Spleen (tissue), 11 donors: ENCODE results near the gene WSCD1. TPM values are rescaled to one million over a fixed set of nuclear protein-coding genes. Genes with fewer than 3 reads are reported as not detected.

Source experiments
- DNase-seq: peaks from one replicate; pipeline ENCODE4 v3.0.0-alpha.2; 2020
- H3K27ac ChIP-seq, 8 donors: fragments of 200-600 bp; sonication (generic) in 7 of 8; 1 replicate in 4 of 8; 2 replicates in 4 of 8; pipeline versions ENCODE4 v1.5.0 to v1.8.0; 2016 to 2021; ENCODE audit warnings: inconsistent platforms in 4 of 8, mild to moderate bottlenecking in 4 of 8, moderate library complexity in 1 of 8
- H3K27me3 ChIP-seq, 7 donors: fragments of 200-600 bp; sonication (generic) in 6 of 7; replicated peaks in 1 of 7; 1 replicate in 4 of 7; 2 replicates in 3 of 7; pipeline versions ENCODE4 v1.5.0 to v1.8.0; 2016 to 2021; ENCODE audit warnings: inconsistent platforms in 3 of 7, mild to moderate bottlenecking in 1 of 7
- H3K36me3 ChIP-seq, 6 donors: fragments of 200-600 bp; sonication (generic) in 5 of 6; 1 replicate in 4 of 6; 2 replicates in 2 of 6; pipeline versions ENCODE4 v1.5.0 to v1.8.0; 2016 to 2021; ENCODE audit warnings: inconsistent platforms in 2 of 6
- H3K4me1 ChIP-seq, 6 donors: fragments of 200-600 bp; sonication (generic) in 5 of 6; 1 replicate in 3 of 6; 2 replicates in 3 of 6; pipeline versions ENCODE4 v1.5.0 to v1.8.0; 2016 to 2021; ENCODE audit warnings: inconsistent platforms in 3 of 6
- H3K4me3 ChIP-seq, 8 donors: fragments of 200-600 bp; sonication (generic) in 7 of 8; 1 replicate in 4 of 8; 2 replicates in 4 of 8; pipeline versions ENCODE4 v1.5.0 to v1.8.0; 2016 to 2021; ENCODE audit warnings: inconsistent platforms in 4 of 8, mild to moderate bottlenecking in 4 of 8, moderate library complexity in 2 of 8
- H3K9me3 ChIP-seq, 8 donors: fragments of 200-600 bp; sonication (generic) in 7 of 8; 1 replicate in 4 of 8; 2 replicates in 4 of 8; pipeline versions ENCODE4 v1.5.0 to v1.8.0; 2016 to 2021; ENCODE audit warnings: inconsistent platforms in 4 of 8
- POLR2A ChIP-seq, 3 donors: fragments of 450-650 bp; IDR thresholded peaks; one replicate each; pipeline ENCODE4 v1.5.1; 2017; ENCODE audit warnings: antibody characterized with exemption in 3 of 3, mild to moderate bottlenecking in 1 of 3
- POLR2AphosphoS5 ChIP-seq, 3 donors: sonication (generic); formaldehyde crosslinking; IDR thresholded peaks; one replicate each; pipeline ENCODE4 v1.5.1; 2017; ENCODE audit warnings: antibody characterized with exemption in 3 of 3
- WGBS, 5 donors: extraction: QIAGEN DNeasy Blood & Tissue Kit in 3 of 5; methylation state at CpG; one replicate each; pipeline versions ENCODE4 v1.1.5 to v1.1.7; 2013 to 2018; 5-methylcytosine and 5-hydroxymethylcytosine counted together
- intact Hi-C: fragments of 100-400 bp; cut with DNase I; formaldehyde crosslinking; loops from one replicate; pipeline ENCODE4 v1.15.0; 2023; ENCODE audit warnings: low total_unique reads
- polyA plus RNA-seq, 3 donors: library from polyadenylated mRNA; stranded (reverse); fragments of 200-250 nt; gene quantifications; one replicate each; pipeline ENCODE4 v1.2.1, GENCODE V29; 2013
- total RNA-seq, 7 donors: library from RNA; depleted of rRNA in 3 of 7; stranded (reverse); fragments of >200 nt in 3 of 7; fragmentation: NEBNext Ultra II Directional in 4 of 7; extraction: Animal tissue kit (Norgen Biotek cat#: 25700) in 4 of 7; gene quantifications; one replicate each; pipeline versions ENCODE4 v1.1.0 to v1.2.1, GENCODE V29; 2016 to 2021
- TF ChIP-seq, protein P1 (sequence below), 11 experiments: fragments of 200-600 bp in 7 of 11; fragments of 450-650 bp in 4 of 11; sonication (generic) in 4 of 11; IDR thresholded peaks in 8 of 11; conservative IDR thresholded peaks in 3 of 11; 1 replicate in 7 of 11; 2 replicates in 4 of 11; pipeline versions ENCODE4 v1.4.0 to v1.8.0; 2016 to 2021; ENCODE audit warnings: antibody characterized with exemption in 11 of 11, inconsistent platforms in 4 of 11, mild to moderate bottlenecking in 1 of 11
- donor health status: healthy with polysubstance abuse.
- donor health status: DM: no; HTN: no; CAD: no; lungs with moderate emphysema.
- donor health status: DM: no; HTN: no; CAD: no.
- donor health status: Bipolar disorder and iron deficiency.
- donor health status: healthy.
- donor health status: DM: no; HTN: no; CAD: no.
- donor health status: DM: yes; HTN: yes; CAD: no.

WSCD1 gene
- total and polyA plus RNA-seq, 10 donors = 2.4 to 84.1 (median 44.3) TPM

- no peak for DNase-seq
- no peaks in the 10 kb centered on the region for H3K9me3 ChIP-seq
Measured at GRCh38 chr17:6023036-6023831, 46.9 kb upstream of the WSCD1 start.

DNA sequence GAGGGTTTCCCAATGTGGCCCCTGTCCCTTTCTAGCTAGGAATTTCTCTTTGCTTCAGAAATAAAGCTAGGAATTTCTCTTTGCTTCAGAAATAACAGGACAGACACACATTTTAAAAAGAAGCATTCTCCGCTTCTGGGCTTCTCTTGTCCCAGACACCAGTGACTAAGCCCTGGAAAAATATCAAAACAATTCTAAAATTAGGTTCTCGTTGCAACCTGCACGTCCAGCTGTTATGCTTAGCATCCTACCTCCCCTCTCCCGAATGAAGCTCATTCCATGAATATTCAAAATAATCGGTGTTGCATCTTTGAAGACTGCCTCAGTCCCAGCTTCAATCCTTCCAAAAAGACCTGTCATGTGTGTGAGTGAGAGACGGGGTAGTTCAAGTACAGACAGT, 45.6 kb upstream of the WSCD1 start:
- H3K36me3 ChIP-seq = no peaks in the 10 kb centered on the region
- H3K4me1 ChIP-seq = no peaks in the 10 kb centered on the region
- intact Hi-C loops = no loop called here
- H3K27ac ChIP-seq = no peak overlapping the region
- H3K4me3 ChIP-seq = no peak overlapping the region
- TF ChIP-seq, protein P1, sequence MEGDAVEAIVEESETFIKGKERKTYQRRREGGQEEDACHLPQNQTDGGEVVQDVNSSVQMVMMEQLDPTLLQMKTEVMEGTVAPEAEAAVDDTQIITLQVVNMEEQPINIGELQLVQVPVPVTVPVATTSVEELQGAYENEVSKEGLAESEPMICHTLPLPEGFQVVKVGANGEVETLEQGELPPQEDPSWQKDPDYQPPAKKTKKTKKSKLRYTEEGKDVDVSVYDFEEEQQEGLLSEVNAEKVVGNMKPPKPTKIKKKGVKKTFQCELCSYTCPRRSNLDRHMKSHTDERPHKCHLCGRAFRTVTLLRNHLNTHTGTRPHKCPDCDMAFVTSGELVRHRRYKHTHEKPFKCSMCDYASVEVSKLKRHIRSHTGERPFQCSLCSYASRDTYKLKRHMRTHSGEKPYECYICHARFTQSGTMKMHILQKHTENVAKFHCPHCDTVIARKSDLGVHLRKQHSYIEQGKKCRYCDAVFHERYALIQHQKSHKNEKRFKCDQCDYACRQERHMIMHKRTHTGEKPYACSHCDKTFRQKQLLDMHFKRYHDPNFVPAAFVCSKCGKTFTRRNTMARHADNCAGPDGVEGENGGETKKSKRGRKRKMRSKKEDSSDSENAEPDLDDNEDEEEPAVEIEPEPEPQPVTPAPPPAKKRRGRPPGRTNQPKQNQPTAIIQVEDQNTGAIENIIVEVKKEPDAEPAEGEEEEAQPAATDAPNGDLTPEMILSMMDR (IDR thresholded peaks at IDR 0.05 in 8 of 11, conservative IDR thresholded peaks at IDR 0.05 in 3 of 11) = no peak
- no peak for DNase-seq
- H3K9me3 ChIP-seq = no peaks in the 10 kb centered on the region
- WGBS, 5 donors = 81 to 87% (median 83%) methylated on average over 6 of the region's 6 CpGs
- peaks cover 0 to 45% (median 0%) of the 10 kb centered on the region in 7 donors for H3K27me3 ChIP-seq

More at GRCh38 chr17:6023036-6023831, 46.9 kb upstream of the WSCD1 start:
- TF ChIP-seq POLR2A (IDR thresholded peaks at IDR 0.05) (no peak), POLR2AphosphoS5 (IDR thresholded peaks at IDR 0.05) (no peak)
- TF ChIP-seq, protein P1 (IDR thresholded peaks at IDR 0.05 in 8 of 11, conservative IDR thresholded peaks at IDR 0.05 in 3 of 11) = no peak
- no peak overlapping the region for H3K27ac ChIP-seq
- intact Hi-C loops = no loop called here
- H3K27me3 ChIP-seq = peaks cover 0 to 51% (median 0%) of the 10 kb centered on the region in 7 donors
- H3K4me3 ChIP-seq = no peak overlapping the region
- no peaks in the 10 kb centered on the region for H3K36me3 ChIP-seq
- WGBS, 5 donors = 61 to 73% (median 63%) methylated on average over 6 of the region's 6 CpGs
- no peaks in the 10 kb centered on the region for H3K4me1 ChIP-seq

- H3K27me3 ChIP-seq = peaks cover 0 to 46% (median 0%) of the 10 kb centered on the region in 7 donors
- TF ChIP-seq, protein P1 (IDR thresholded peaks at IDR 0.05 in 8 of 11, conservative IDR thresholded peaks at IDR 0.05 in 3 of 11) = no peak
- no peak for TF ChIP-seq POLR2AphosphoS5 (IDR thresholded peaks at IDR 0.05)
- no peak for TF ChIP-seq POLR2A (IDR thresholded peaks at IDR 0.05)
- 75 to 87% (median 77%) methylated on average over 8 to 12 of the region's 12 CpGs for WGBS, 5 donors
- no peak for DNase-seq
- H3K9me3 ChIP-seq = no peaks in the 10 kb centered on the region
- intact Hi-C loops = no loop called here
- no peak overlapping the region for H3K4me3 ChIP-seq
- no peak overlapping the region for H3K27ac ChIP-seq
- no peaks in the 10 kb centered on the region for H3K36me3 ChIP-seq
- no peaks in the 10 kb centered on the region for H3K4me1 ChIP-seq
Measured at GRCh38 chr17:6027342-6028024, 42.7 kb upstream of the WSCD1 start.

DNA sequence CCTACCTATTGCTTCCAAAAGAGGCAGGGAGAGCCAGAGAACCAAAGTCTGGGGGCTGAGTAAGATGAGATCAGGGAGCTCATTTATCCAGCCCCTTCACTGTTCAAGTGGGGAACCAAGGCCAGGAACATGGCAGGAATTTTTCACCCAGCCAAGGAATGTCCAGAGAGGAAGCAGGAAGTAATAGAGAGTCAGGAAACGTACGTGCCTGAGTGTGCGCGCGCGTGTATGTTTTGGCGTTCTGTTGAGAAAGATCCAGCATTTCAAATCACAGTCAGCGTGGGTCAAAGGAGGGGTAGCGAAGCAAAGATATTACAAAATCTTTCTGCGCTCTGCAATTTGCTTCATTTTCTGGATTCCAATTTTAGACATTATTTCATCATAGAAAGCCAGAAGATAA, 41.9 kb upstream of the WSCD1 start:
- intact Hi-C loops = no loop called here
- TF ChIP-seq POLR2A (IDR thresholded peaks at IDR 0.05) (no peak), POLR2AphosphoS5 (IDR thresholded peaks at IDR 0.05) (no peak)
- TF ChIP-seq, protein P1 (IDR thresholded peaks at IDR 0.05 in 8 of 11, conservative IDR thresholded peaks at IDR 0.05 in 3 of 11) = no peak
- no peak overlapping the region for H3K27ac ChIP-seq
- DNase-seq = no peak
- H3K27me3 ChIP-seq = peaks cover 0 to 54% (median 0%) of the 10 kb centered on the region in 7 donors
- 30 to 38% (median 33%) methylated on average over 10 of the region's 10 CpGs for WGBS, 5 donors
- H3K36me3 ChIP-seq = no peaks in the 10 kb centered on the region
- H3K4me1 ChIP-seq = no peaks in the 10 kb centered on the region
- no peak overlapping the region for H3K4me3 ChIP-seq
- H3K9me3 ChIP-seq = no peaks in the 10 kb centered on the region
